Measurements from ENCODE around the gene ERICH6. TPM values are rescaled to one million over a fixed set of nuclear protein-coding genes. Genes with fewer than 3 reads are reported as not detected.

The ERICH6 gene
- total RNA-seq, 1 experiment from 2014 or later = not detected

GRCh38 chr3:150613034-150613433 lies 90.7 kb downstream of the ERICH6 start:
- H3K9me3 Mint-ChIP-seq (ENCODE audit: unreplicated experiment) = no peaks in the 10 kb centered on the region
- intact Hi-C loops (cut with micrococcal nuclease) = no loop called here
- no peak for DNase-seq (ENCODE audit: unreplicated experiment)
- ChIA-PET POLR2A (interaction anchor here (0.7 to 2.6 kb wide), 2 partner anchors 10 to 19 kb away, joined by 4 to 15 read pairs; partner anchors contain the start of gene SELENOT), CTCF (interaction anchor here (1.1 kb wide), 1 partner anchor 175 kb away, joined by 3 read pairs; no protein-coding TSS in a partner anchor)
- peaks cover 28% of the 10 kb centered on the region for H3K36me3 Mint-ChIP-seq (ENCODE audit: insufficient read depth, unreplicated experiment)
- no peaks in the 10 kb centered on the region for H3K27me3 Mint-ChIP-seq (ENCODE audit: insufficient read depth, unreplicated experiment)
- no peak overlapping the region for H3K27ac Mint-ChIP-seq (ENCODE audit: low read depth, unreplicated experiment)
- BruUV-seq (replicated peaks) = no TSS peak
- no peak overlapping the region for H3K4me3 Mint-ChIP-seq (ENCODE audit: unreplicated experiment)
- H3K4me1 Mint-ChIP-seq (ENCODE audit: insufficient read depth, unreplicated experiment) = peaks cover 11% of the 10 kb centered on the region
- TF ChIP-seq CTCF (IDR thresholded peaks at IDR 0.05; ENCODE audit: unreplicated experiment) = no peak

GRCh38 chr3:150612494-150612893 lies 91.2 kb downstream of the ERICH6 start:
- TF ChIP-seq CTCF (IDR thresholded peaks at IDR 0.05; ENCODE audit: unreplicated experiment) = no peak
- Mint-ChIP-seq H3K4me1 (ENCODE audit: insufficient read depth, unreplicated experiment) (peaks cover 16% of the 10 kb centered on the region), H3K27ac (ENCODE audit: low read depth, unreplicated experiment) (no peak overlapping the region), H3K4me3 (ENCODE audit: unreplicated experiment) (no peak overlapping the region), H3K27me3 (ENCODE audit: insufficient read depth, unreplicated experiment) (no peaks in the 10 kb centered on the region), H3K9me3 (ENCODE audit: unreplicated experiment) (no peaks in the 10 kb centered on the region), H3K36me3 (ENCODE audit: insufficient read depth, unreplicated experiment) (peaks cover 33% of the 10 kb centered on the region)
- POLR2A ChIA-PET = interaction anchor here (0.7 to 2.6 kb wide), 2 partner anchors 9 to 19 kb away, joined by 4 to 15 read pairs; partner anchors contain the start of gene SELENOT
- intact Hi-C loops (cut with micrococcal nuclease) = no loop called here
- BruUV-seq (replicated peaks) = no TSS peak
- DNase-seq (ENCODE audit: unreplicated experiment) = no peak
- CTCF ChIA-PET = interaction anchor here (0.6 to 1.1 kb wide), 2 partner anchors 68 to 175 kb away, joined by 3 read pairs; no protein-coding TSS in a partner anchor

GRCh38 chr3:150611666-150612065 lies 92.1 kb downstream of the ERICH6 start:
- no peak overlapping the region for H3K27ac Mint-ChIP-seq (ENCODE audit: low read depth, unreplicated experiment)
- POLR2A ChIA-PET = interaction anchor here (0.9 to 2.6 kb wide), 2 partner anchors 8 to 61 kb away, joined by 3 to 15 read pairs; partner anchors contain the start of gene SELENOT
- intact Hi-C loops (cut with micrococcal nuclease) = no loop called here
- peaks cover 16% of the 10 kb centered on the region for H3K4me1 Mint-ChIP-seq (ENCODE audit: insufficient read depth, unreplicated experiment)
- no peak overlapping the region for H3K4me3 Mint-ChIP-seq (ENCODE audit: unreplicated experiment)
- CTCF ChIA-PET = interaction anchor here (0.6 to 1.1 kb wide), 2 partner anchors 23 to 176 kb away, joined by 3 read pairs; no protein-coding TSS in a partner anchor
- H3K36me3 Mint-ChIP-seq (ENCODE audit: insufficient read depth, unreplicated experiment) = peaks cover 42% of the 10 kb centered on the region
- H3K27me3 Mint-ChIP-seq (ENCODE audit: insufficient read depth, unreplicated experiment) = no peaks in the 10 kb centered on the region
- H3K9me3 Mint-ChIP-seq (ENCODE audit: unreplicated experiment) = no peaks in the 10 kb centered on the region
- no peak for DNase-seq (ENCODE audit: unreplicated experiment)
- TF ChIP-seq CTCF (IDR thresholded peaks at IDR 0.05; ENCODE audit: unreplicated experiment) = no peak
- BruUV-seq (replicated peaks) = no TSS peak

GRCh38 chr3:150610785-150611184 lies 92.9 kb downstream of the ERICH6 start:
- H3K36me3 Mint-ChIP-seq (ENCODE audit: insufficient read depth, unreplicated experiment) = peaks cover 50% of the 10 kb centered on the region
- H3K27me3 Mint-ChIP-seq (ENCODE audit: insufficient read depth, unreplicated experiment) = no peaks in the 10 kb centered on the region
- no peaks in the 10 kb centered on the region for H3K9me3 Mint-ChIP-seq (ENCODE audit: unreplicated experiment)
- intact Hi-C loops (cut with micrococcal nuclease) = no loop called here
- ChIA-PET CTCF (no interaction called here), POLR2A (interaction anchor here (0.9 to 2.6 kb wide), 2 partner anchors 8 to 60 kb away, joined by 3 to 15 read pairs; partner anchors contain the start of gene SELENOT)
- no peak overlapping the region for H3K27ac Mint-ChIP-seq (ENCODE audit: low read depth, unreplicated experiment)
- TF ChIP-seq CTCF (IDR thresholded peaks at IDR 0.05; ENCODE audit: unreplicated experiment) = no peak
- DNase-seq (ENCODE audit: unreplicated experiment) = peak; percentile 30
- H3K4me1 Mint-ChIP-seq (ENCODE audit: insufficient read depth, unreplicated experiment) = peaks cover 21% of the 10 kb centered on the region
- no peak overlapping the region for H3K4me3 Mint-ChIP-seq (ENCODE audit: unreplicated experiment)
- BruUV-seq (replicated peaks) = no TSS peak

All from MCF 10A (cell line).